SIG-M5 treated with dmso at 0.1 percent for 504 hours (cell line): ENCODE data around the gene ZBTB40.

Experiments
- DNase-seq: peaks from one replicate; lab custom pipeline; 2025; ENCODE audit not compliant: unreplicated experiment; lab: John Stamatoyannopoulos, UW

ZBTB40 gene, protein sequence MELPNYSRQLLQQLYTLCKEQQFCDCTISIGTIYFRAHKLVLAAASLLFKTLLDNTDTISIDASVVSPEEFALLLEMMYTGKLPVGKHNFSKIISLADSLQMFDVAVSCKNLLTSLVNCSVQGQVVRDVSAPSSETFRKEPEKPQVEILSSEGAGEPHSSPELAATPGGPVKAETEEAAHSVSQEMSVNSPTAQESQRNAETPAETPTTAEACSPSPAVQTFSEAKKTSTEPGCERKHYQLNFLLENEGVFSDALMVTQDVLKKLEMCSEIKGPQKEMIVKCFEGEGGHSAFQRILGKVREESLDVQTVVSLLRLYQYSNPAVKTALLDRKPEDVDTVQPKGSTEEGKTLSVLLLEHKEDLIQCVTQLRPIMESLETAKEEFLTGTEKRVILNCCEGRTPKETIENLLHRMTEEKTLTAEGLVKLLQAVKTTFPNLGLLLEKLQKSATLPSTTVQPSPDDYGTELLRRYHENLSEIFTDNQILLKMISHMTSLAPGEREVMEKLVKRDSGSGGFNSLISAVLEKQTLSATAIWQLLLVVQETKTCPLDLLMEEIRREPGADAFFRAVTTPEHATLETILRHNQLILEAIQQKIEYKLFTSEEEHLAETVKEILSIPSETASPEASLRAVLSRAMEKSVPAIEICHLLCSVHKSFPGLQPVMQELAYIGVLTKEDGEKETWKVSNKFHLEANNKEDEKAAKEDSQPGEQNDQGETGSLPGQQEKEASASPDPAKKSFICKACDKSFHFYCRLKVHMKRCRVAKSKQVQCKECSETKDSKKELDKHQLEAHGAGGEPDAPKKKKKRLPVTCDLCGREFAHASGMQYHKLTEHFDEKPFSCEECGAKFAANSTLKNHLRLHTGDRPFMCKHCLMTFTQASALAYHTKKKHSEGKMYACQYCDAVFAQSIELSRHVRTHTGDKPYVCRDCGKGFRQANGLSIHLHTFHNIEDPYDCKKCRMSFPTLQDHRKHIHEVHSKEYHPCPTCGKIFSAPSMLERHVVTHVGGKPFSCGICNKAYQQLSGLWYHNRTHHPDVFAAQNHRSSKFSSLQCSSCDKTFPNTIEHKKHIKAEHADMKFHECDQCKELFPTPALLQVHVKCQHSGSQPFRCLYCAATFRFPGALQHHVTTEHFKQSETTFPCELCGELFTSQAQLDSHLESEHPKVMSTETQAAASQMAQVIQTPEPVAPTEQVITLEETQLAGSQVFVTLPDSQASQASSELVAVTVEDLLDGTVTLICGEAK

DNA sequence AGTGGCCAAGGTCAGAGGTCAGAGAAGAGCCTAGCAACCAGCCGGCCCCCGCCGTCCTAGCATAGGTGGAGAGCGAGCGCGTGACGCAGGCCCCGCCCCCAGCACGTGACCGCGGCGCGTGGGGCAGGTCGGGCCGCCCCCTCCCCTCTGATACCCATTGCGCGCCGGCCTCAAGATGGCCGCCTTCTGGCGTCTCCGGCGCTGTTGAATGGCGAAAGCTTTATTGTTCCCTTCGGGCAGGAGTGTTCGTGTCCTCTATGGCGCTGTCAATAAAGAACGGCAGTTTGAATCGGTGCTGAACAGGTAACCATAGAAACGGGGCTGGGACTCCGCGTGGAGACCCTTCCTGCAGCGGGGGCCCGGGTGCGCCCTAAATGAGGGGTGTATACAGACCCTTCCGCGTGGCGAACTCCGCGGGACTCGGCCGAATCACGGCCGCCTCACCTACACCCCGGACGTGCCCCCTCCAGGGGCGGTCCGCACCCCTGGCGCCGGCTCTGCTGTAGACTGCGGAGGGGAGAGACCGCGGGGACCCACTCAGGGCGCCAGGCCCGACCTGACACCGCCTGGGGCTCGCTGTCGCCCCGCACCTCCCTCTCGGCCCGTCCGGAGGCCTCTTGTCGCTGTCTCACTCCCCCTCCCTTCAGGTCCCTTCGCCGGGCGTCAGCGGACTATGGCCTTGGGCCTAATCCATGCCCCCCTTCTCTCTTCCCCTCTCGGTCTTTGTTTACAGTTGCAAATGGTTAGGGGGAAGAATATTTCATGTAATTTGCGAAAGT lies at the start of gene ZBTB40:
ZBTB40 (plus strand) TSS at position 150 of the 779 bp plus-strand sequence. CDS start 38,098 bp downstream, outside the sequence.
- DNase-seq, result peak; percentile 92

DNA sequence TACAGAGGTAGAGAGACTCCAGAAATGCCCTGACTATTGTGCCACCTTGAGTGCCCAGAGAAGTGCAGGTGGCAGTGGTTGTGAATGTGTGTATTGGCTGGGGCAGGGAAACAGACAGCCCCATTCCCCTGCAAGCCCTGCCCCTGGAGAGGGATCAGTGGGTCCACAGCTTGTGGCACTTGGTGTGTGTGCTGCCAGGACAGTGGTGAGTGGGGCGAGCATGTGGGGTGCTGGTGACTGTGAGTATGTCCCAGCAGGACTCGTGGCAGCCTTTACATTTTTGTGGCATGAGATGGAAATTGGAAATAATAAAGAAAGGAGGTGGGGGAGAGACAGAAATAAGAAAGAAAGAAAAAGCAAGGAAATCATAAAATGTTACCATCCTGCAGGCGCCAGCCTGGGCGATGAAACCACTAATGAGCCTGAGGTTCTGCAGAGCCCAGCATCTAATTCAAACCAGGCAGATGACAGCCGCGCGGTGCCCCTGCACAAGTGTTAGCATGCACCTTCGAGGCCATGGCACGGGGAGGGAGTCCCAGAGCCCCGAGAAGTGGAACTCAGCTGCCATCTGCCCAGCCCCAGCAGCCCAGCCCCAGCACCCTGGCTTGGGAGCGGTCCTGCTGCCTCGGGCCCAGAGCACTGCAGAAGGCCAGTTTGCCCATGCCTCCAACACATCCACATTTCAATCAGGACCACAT lies 49.1 kb upstream of the ZBTB40 start:
- no peak for DNase-seq

DNA sequence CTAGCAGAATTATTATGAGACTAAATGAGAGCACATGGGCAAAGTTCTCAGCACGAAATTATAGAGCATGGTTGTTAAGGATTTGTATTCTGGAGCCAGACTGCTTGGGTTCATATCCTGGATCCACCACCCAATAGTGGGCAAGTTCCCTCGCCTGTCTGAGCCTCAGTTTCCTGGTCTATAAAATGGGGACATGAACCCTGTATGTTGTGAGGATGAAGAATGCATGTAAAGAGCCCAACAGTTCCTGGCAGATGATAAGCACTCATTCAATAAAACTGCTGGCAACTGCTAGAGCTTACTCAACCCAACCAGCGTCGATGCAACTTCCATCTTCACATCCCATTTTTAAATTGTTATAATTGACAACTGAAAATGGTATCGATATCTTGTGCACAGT lies 47.2 kb upstream of the ZBTB40 start:
- DNase-seq, result no peak

DNA sequence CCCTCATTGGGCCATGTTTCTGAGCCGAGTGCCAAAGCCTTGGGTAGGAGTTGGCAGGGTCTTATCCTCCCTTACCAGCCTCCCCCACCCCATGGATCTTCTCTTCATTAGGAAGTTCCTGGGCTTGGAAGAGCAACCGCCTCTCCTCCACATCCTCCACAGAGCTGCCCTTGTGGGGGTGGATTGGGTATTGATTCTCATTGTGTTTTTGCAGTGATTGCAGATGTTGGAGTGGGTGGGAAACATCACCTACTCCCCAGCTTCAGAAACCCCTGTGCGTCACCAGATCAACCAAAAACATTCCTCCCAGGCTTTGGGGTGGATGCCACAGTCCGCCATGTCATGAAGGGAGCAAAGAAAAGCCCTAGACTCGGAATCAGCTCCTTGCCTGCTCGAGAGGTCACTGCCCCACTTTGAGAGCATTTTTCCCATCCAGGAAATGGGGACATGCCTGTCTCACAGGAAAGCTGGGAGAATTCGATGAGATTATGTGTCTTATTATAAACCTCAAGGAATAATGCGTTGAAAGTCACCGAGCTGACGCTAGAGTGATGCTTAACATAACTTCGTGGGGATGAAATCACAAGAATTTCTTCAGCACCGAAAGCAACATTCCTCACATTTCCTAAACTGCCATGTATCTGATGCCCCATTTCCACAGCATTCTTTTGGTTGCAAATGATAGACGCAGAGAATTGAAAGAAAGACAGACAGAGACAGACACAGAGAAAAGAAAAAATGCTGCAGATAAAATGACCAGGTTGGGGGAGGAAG lies 44.7 kb upstream of the ZBTB40 start:
- DNase-seq, result no peak

DNA sequence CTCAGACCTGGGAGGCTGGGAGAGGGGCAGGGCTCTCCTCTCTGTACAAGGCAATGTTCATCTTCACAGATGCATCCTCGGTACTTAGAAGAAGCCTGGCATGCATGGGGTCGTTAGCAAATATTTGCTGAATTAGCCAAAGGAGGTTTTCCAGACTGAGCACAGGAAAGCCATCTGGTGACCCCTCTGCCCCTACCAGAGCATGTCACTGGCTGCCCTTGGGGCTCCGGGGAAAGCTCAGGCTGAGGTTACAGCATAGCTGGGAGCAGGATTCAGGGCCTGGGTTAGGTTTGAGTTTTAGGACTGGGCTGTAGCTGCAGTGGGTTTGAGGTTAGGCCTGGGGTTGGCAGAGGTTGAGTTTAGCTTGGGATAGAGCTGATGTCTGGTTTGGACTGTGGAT lies 43.4 kb upstream of the ZBTB40 start:
- no peak for DNase-seq

DNA sequence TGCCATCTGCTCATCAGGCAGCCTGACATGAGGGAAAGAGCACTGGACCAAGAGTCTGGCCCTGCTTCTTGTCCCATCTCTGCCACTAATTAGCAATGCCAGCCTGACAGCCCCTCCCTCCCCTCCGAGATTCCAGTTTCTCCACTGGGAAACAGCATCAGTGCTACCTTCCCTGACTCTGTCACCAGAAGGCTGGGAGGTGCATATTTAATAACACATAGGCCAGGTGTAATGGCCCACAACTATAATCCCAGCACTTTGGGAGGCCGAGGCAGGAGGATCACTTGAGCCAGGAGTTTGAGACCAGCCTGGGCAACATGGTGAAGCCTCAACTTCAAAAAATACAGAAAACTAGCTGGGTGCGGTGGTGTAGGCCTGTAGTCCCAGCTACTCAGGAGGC lies 41.2 kb upstream of the ZBTB40 start:
- DNase-seq, result no peak

DNA sequence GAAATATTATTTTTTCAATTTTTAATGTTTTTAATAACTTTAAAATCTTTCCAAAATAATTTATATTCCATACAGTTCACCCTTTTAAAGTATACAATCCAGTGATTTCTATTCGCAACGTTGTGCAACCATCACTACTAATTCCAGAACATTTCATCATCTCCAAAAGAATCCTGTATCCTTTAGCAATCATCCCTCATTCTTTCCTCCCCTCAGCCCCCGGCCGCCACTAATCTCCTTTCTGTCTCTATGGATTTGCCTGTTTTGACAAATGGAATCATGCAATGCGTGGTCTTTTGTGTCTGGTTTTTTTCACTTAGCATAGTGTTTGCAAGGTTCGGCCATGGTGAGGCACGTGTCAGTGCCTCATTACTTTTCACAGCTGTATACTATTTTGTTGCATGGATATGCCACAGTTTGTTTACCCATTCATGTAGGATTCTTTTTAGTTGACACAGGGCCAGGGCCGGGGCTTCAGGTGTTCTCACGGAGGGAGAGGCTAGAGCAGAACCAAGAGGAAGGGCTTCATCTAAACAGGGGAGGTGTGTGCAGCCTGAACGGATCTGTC lies 40.6 kb upstream of the ZBTB40 start:
- no peak for DNase-seq

DNA sequence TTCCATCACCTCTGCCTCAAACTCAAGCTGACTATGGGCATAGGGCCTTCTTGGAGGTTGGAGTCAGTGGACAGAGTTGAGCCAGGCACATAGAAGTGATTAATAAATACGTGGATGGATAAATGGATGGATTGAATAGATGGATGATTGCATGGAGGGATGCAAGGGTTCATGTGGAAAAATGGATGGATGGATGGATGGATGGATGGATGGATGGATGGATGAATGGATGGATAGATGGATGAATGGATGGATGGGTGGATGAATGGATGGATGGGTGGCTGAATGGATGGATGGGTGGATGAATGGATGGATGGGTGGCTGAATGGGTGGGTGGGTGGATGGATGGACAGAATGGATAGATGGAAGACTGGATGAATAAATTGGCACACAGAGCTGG lies 40.1 kb upstream of the ZBTB40 start:
- DNase-seq, result no peak

DNA sequence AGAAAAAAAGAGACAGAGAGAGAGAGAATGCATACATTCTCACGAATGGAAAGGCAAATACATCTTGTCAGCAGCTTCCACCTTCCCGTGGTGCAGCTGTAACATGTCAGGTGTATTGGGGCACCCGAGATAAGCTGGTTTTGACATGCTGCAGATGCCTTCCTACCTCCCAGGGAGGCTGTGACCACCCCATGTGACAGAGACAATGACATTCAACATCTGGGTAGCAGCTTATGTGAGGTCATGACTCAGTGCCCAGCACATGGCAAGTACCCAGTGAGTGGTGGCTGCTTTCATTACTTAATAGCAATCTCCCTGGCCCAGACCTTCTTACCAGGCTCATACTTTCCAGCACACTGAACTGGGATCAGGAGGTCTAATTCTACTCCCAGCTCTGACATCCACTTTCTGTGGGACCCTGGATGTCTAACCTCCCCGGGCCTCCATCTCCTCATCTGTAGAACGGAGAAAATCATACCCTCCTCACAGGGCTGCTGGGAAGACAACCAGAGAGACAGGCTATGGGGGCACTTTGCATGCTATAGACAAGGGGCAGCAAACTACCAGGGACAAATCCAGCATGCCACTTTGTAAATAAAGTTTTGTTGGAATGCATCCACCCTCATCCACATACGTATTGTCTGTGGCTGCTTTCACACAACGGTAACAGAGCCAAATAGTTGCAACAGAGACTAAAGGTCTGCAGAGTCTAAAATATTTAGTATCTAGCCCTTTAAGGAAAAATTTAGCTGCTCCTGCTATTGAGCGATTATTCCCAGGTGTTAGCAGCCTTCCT lies 38.5 kb upstream of the ZBTB40 start:
- DNase-seq, result no peak

DNA sequence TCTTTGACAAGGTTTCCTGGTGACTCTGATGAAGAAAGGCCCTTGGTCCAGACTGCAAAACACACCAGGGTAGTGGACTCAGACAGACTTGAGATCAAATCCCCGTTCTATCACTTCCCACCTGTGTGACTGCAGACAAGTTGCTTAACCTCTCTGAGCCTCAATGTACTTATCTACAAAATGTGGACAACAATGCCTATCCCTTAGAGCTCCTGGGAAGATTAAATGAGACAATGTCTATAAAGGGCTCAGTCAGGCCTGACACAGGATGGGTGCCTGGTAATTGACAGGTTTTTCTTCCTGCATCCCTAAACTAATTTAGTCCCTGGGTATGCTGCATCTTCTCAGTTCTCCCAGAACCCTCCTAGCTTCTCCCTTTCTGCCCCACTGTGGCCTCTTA lies 37.9 kb upstream of the ZBTB40 start:
- DNase-seq, result no peak

DNA sequence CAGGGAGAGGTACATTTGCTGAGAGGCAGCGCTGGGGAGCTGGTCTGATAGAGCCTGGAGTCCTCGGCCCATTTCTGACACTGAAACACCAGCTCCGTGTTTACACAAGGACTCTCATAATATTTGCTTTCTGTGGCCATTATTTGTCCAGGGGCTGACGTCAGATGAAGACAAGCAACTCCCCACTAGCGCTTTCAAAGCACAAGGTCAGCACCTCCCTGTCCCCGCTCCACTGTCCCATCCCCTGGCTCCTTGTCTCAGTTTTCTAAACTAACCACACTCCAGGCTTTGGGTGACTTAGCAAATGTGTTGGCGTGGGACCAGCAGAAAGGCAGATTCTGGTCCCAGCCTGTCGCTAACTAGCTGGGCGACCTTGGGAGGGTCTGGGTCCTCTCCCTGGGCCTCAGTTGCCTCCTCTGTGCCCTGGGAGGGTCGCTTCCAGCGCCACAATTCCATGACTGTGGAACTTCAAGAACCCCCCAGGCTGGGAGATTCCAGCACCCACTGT lies 37.4 kb upstream of the ZBTB40 start:
- DNase-seq, result peak; percentile 56

DNA sequence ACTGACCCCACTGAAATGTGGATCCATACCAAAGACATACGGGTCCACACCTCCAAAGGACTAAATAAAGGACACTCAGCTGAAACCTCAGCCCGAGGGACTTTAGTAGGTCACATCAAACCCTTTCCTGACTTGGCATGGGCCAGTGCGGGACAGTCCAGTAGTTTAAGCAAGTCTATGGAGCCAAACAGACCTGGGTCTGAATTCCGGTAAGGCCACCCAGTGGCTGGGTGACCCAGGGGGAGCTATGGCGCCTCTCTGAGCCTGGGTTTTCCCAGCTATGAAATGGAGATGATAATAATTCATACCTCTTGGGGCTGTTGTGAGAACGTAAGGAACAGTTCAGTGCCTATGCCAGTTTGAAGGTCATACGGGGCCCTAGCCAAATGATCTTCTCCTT lies 36.2 kb upstream of the ZBTB40 start:
- DNase-seq, result no peak

DNA sequence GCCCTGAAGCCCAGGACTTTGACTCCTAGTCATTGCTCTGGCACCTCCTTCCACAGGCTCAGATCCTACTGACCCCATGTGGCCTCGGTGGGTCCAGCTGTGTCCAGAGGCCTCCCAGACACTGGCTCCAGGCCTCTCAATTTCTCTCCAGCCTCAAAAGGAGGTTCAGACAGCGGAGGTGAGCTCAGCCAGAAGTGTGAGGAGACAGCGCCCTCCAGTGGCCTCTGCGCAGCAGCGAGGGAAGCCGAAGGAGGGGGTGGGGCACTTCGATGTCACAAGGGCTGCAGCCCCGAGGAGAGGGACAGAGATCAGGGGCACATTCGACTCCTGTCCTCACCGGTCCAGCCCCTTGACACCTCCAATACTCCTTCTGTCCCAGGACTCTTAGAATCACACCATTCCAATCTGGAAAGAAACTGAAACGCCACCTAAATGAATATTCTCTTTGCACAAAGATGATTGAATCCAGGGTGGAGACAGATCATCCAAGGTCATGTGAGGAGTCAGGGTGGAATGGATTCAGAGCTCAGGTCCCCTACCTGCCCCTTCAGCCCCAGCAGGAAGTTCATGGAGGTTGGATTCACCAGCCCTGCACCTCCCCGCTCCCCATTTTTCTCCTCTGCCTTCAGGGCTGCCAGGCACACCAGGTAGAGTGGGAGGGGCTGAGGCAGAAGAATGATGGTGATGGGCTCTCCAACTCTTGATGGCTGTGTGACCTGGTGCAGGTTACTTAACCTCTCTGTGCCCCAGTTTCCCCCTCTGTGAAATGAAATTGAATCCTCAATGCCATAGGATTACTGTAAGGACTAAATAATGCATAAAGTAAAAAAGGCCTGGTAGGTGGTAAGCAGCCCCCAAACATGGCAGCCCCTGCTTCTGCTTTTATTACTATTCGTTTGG lies 34.8 kb upstream of the ZBTB40 start:
- DNase-seq, result peak; percentile 60

DNA sequence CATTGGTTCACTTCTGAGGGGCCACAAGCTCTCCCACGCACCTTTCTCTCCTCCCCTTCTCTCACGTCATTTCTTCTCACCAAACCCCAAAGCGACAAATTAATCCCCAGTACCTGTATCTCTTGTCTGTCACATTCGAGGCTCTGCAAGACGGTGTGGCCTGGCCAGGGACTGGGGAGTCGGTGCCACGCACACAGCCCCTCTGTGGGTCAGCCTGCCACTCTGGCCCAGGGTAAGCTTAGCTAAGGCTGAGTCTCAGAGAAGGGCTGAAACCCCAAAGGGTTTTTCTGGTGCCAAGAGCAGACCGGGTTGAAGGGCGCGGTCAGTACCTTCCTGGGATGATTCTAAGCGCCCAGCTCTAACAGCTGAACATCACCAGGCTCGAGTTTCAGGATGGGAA lies 34.2 kb upstream of the ZBTB40 start:
- no peak for DNase-seq

DNA sequence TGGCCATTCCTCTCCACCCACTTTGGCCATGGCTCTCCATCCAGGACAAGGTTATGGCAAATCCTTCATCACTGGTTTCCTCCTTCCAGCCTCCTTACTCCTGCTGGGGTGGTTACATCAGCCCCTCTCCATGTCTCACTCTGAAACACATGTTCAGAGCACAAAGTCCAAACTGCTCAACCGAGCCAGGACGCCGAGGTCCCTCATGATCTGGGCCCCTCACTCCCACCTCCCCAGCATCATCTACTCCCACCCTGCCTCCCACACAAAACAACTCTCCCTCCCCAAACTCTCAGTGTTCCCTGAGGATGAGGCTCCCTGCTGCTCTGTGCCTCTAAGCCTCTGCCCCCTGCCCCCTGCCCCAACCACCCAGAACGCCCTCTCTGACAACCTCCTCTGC lies 33.3 kb upstream of the ZBTB40 start:
- DNase-seq, result no peak

DNA sequence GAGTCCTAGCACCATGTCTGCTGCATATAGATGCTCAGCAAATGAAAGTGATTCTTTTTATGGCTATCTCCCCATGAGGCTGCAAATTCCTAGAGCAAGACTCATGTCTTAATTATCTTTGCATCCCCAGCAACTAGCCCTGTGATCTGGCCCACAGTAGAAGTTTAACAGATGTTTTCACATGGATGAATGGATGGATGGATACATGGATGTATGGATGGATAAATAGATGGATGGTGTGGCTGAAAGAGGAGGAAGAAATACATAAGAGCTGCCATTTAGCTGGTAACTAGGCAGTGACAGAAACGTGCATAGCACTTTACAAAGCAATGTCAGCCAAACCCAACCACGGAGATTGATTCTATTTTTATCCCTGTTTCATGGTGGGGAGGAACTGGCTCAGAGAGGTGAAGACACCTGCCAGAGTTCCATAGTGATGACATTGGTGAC lies 32.7 kb upstream of the ZBTB40 start:
- DNase-seq, result no peak
